HG03039 (cell line): ENCODE results near the gene FOXO3.
A peak's percentile ranks its signal among the peaks of the same experiment; 100 is the strongest.

Experiments
- ATAC-seq: cut with Tn5 transposase; IDR thresholded peaks from one replicate; pipeline ENCODE4 v1.9.1; 2021; ENCODE audit warnings: mild to moderate bottlenecking, moderate library complexity; ENCODE audit not compliant: unreplicated experiment

FOXO3 gene

DNA sequence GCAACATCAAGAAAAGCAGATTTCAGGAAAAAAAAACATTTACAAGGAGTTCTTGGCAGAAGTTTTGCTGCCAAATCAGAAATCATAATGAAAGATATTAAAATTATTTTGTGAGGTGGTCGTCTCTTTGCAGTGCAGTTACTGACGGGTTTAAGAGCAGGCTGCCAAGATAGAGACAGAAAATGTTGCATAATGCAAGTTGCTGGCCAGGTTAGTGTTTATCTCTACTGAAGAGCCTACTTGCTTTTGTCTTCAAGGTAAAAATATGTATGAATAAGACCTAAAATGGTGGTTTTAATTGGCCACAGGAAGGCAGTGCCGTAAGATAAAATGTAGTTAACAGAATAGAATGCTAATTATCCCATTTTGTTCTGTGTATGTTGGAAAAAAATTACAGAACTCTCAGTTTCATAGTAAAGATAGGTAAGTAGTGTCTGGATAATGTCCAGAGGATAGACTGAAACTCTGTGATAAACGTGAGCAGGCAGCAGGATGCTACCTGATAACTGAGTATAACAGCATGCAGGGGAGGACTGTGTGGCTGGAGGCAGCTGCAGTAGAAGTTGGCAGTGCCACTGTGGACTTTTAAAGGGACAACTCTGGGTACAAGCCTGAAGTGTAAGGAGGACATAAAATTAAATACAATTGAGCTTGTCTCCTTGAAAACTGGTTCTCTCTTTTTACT is 13.9 kb downstream of the FOXO3 start:
- ATAC-seq: no peak

DNA sequence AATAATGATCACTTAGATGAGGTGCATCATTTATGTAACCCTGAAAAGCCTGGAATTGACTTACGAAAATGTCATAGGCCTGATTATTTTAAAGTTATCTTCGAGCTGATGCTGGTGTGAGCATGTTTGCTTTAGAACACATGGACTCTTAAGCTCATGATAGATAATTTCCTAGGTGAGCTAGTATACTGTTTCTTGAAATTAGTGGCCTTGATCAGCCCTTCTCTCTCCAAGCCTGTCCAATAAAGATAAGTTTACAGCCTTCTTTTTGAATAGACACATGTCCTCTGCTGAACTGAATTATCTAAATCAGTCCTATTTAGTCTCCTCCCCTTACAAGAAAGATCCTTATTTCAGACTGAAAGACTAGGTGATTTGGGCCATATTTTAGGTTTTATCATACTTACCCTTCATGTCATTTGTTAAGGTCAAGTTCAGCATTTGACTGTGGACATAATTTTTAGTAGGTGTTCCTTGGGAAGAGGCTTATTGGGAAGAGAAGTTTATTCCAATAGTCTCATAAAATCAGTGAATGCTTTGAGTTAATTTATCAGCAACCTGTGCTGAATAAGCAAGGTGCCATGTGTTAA is 15.3 kb downstream of the FOXO3 start:
- no peak for ATAC-seq

DNA sequence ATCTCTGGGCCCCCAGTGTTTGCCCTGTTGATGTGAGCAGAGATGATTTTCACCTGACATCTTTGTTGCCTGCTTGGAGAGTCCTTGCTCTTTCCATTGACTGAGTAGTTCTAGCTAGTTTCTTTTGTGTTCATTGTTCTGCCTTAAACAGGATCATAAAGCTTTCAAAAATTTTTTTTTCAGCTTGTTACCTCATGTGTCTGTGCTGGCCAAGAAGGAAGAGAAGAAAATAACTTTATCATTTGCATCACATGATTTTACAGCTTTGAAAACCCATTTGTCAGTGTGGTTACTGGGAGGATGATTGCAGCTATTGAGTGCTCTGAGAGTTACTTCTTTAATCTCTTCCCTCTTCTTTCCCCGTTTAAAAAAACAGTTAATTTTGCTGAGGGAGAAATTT is 16.0 kb downstream of the FOXO3 start:
- ATAC-seq: no peak

GRCh38 chr6:108578166-108578565 is 17.4 kb downstream of the FOXO3 start:
- no peak for ATAC-seq

- ATAC-seq: no peak
Measured at GRCh38 chr6:108578595-108579327, 18.0 kb downstream of the FOXO3 start.

DNA sequence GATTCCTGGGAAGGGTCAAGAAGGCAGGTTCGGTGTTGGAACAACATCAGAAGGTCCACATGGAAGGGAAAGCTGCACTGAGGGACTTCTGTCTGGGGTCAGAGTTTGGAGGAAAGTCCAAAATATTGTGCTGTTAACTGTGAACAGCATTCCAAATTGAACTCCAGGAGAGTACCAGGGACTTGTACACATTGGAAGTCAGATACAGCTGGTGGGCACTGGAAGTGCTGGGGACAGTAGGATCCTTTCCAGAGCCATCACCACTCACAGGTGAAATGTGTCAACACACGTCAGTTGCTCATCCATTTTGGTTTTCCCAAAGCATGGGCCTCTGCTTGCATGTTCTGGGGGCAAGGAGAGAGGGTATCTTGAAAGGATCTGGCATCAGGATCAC is 18.6 kb downstream of the FOXO3 start:
- no peak for ATAC-seq

- ATAC-seq: no peak
Measured at GRCh38 chr6:108580646-108581045, 19.9 kb downstream of the FOXO3 start.

DNA sequence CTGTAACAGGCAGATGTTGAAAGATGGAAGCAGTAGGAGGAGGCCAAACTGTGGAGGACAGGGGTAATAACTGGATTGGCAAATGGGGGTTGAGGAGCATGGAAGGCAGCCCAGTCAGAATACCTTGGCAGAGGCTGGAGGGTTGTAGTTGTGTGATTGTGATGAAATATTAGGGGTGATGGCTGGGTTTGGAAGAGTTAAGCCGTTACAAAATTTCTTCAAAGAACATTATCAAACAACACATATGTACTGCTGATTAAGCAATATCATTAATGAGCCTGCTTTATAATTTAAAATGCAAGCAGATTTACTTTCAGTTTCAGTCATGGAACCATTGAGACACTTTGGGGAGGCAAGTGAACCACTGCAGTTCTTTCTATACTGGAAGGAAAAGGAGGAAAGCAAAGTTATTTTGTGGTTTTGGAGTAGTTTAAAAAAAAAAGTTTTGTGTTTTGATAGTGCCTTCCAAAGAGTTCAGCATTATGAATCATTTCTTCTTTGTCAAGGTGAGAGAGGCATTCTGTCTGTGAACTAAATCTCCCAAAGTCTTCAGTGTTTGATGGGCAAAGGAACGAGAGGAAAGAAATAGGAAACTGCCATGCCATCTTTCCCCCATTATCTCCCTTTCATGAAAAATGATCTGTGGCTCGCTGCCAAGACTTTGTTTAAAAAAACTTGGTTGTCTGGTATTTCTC is 20.7 kb downstream of the FOXO3 start:
- no peak for ATAC-seq

DNA sequence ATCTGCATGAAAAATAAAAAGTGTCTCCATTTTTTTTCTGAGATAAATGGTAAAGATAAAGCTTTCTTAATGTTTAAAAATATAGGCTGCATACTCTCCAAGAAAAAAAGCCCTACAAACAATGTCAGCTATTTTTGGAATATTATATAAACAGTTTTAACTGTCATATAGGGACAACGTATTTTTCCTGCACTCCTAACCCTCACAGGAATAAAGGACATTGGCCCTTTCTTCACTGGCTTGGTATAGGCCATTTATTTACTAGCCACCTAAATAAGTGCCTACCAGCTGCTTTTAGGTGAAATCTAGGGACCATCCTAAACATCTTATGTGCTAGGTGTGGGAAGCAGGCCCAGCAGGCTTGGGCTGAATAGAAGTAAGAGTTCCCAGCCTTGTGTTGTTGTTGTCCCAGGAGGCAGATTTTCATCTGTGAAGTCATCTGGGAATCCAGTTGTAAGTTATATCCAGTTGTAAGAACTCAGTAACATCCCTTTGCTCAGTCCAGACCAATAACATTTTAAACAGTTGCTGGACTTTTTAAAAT is 21.3 kb downstream of the FOXO3 start:
- no peak for ATAC-seq

DNA sequence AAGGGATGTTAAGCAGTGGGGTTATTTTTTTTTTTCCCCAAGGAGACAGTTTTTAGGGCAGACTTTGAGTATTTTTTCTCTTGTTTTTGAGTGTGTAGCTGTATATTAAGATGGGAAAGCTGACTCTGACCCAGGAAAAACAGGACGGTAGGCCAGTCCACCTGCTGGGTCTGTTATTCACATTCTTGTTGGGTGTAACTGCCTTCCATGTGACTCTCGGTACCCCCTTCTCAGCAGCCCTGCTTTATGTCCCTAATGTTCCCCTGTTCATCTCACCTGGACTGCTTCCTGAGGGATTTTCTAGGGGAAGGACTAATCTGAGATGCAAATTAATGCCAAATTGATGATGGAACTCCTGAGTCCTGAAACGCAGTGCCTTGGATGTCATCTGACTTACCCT is 21.9 kb downstream of the FOXO3 start:
- no peak for ATAC-seq

- no peak for ATAC-seq
Measured at GRCh38 chr6:108584323-108584722, 23.6 kb downstream of the FOXO3 start.

GRCh38 chr6:108585359-108585758 is 24.6 kb downstream of the FOXO3 start:
- no peak for ATAC-seq

DNA sequence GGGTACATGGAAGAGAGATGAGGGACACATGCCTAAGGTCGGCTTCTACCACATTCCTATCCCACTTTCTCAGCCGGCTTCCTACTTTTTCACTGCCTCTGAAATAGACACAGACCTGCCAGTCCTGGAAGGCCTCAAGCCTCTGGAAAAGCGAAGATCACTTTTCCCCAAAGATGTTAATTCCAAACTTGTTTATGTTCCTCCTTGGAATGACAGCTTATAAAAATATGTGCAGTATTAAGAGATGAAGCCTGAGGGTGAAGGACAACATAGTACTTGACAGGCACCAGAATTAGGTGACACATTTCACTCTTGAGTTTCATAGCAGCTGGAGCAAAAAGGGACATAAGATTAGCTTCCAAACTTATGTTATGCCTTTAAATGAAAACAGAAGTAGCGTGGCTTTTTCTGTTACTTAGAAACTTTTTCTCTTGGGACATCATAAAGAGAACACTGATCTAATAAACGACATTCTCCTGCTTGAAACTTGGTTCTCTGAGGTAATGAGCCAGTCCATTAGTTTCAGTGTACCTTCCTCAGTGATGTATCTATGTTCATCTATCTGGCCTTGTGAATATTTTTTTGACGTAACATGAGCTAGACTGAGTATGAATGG is 25.3 kb downstream of the FOXO3 start:
- ATAC-seq: no peak

DNA sequence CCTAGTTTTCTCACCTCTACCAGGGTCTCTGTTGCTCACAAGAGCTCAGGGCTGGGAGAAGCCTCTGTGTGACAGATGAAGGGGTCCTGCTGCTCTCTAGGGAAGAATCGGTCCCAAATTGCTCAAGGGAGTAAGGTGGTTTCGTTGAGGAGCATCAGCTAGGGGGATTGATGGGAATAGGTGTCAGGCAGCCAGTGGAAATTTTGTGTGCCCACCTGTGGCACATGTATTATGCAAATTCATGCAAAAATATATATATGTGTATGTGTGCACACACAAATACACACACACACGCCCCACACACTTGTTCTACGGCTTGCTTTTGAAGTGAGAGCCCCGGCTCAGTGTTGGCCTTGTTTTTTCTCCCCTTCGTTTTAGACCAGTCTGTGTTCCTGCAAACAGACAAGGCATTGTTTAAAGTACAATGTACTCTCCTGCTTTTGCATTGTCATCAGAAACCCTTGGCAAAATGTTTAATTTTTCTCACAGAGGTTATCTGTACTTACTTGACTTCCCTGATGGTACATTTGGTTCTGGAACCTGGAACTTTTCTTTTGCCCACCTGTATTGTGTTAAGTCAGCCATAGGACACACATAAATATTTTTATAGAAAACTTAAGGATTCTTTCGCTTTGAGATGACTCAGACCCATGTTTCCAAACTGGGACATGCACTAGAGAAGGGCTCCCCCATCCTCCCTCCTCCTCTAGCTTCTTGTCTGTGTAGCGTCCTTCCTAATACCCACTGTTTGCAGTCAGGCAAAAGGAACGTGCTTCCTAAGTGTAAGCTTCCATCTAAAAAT is 26.7 kb downstream of the FOXO3 start:
- ATAC-seq: no peak

DNA sequence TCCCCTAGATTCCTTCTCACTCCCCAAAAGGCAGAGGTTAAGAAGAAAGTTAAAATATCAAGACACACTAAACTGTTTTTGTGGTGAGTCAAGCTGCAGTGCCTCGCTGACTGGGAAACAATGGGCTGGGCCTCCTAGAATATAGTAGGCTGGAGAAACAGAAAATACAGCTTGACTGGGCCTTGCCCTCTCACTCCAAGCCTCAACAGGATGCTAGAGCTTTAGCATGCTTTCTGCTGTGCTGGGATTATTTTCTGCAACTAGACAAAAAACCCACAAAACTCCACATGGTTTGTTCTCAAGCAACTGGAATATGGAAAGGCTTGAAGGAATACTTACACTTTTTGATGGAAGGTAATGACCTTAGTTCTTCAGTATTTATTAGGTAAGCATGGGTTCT is 27.9 kb downstream of the FOXO3 start:
- ATAC-seq: no peak

DNA sequence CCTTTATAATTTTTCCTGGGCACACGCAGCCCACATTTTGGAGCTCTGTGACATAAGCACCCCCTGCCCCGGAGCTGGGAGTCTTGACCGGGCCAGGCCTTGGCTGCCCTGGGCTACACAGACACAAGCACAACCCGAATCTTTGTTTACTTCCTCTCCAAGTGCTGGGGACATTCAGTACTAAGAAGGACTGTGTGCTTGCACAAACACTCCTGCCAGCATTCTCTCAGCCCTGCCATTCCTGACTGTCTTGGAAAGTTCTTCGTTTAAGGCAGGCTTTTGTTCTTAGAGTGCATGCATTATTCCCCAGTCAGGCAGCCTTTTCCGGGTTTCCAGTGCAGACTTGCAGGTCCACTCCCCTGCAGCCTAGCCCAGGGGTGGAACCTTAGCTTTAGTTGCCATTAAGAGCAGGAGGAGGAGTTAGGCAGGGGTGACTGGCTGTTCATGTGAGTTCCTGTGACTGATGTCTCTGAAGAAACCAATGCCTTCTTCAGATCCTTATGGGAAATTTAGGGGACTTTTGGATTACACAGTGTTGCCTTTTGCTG is 28.6 kb downstream of the FOXO3 start:
- no peak for ATAC-seq

- ATAC-seq: no peak
Measured at GRCh38 chr6:108591040-108591816, 30.5 kb downstream of the FOXO3 start.

GRCh38 chr6:108592371-108593337 is 31.9 kb downstream of the FOXO3 start:
- peak; percentile 78 for ATAC-seq
